GM12864 (cell line): Measurements from ENCODE around the gene RNF213.

Experiments
- DNase-seq: peaks from one replicate; pipeline ENCODE4 v3.0.0-alpha.2; 2011; ENCODE audit warnings: low read depth
- H3K4me3 ChIP-seq: 2 replicates; pipeline ENCODE4 v1.5.1; 2011; ENCODE audit warnings: mild to moderate bottlenecking, low read depth, low read length, control low read depth
- CTCF ChIP-seq: IDR thresholded peaks from 2 replicates; pipeline ENCODE4 v1.5.1; 2011; ENCODE audit warnings: low read depth, mild to moderate bottlenecking, moderate library complexity, low read length, control low read depth, inconsistent platforms; ENCODE audit errors: missing control alignments

Gene RNF213

GRCh38 chr17:80442323-80442659, 181.6 kb downstream of the RNF213 start:
- no peak overlapping the region for H3K4me3 ChIP-seq
- DNase-seq: no peak
- no peak for TF ChIP-seq CTCF

- no peak for DNase-seq
- no peak overlapping the region for H3K4me3 ChIP-seq
- TF ChIP-seq CTCF: no peak
Observed at GRCh38 chr17:80442764-80443163, 182.1 kb downstream of the RNF213 start.

- no peak overlapping the region for H3K4me3 ChIP-seq
- no peak for DNase-seq
- TF ChIP-seq CTCF: no peak
Observed at GRCh38 chr17:80443498-80443897, 182.8 kb downstream of the RNF213 start.

- DNase-seq: no peak
- no peak for TF ChIP-seq CTCF
- H3K4me3 ChIP-seq: no peak overlapping the region
Observed at GRCh38 chr17:80443916-80444643, 183.4 kb downstream of the RNF213 start.

- H3K4me3 ChIP-seq: no peak overlapping the region
- no peak for DNase-seq
- TF ChIP-seq CTCF: no peak
Observed at GRCh38 chr17:80444644-80444979, 184.0 kb downstream of the RNF213 start.

GRCh38 chr17:80445007-80445725, 184.5 kb downstream of the RNF213 start:
- H3K4me3 ChIP-seq: no peak overlapping the region
- no peak for DNase-seq
- no peak for TF ChIP-seq CTCF

GRCh38 chr17:80445726-80446110, 185.1 kb downstream of the RNF213 start:
- TF ChIP-seq CTCF: no peak
- DNase-seq: no peak
- H3K4me3 ChIP-seq: no peak overlapping the region
